ENCODE measurements around the gene PLEKHG4B.
"Not testable (repeated sequence)": the region's sequence is repeated elsewhere in the genome, so short reads cannot be mapped to it uniquely, and the experiment has no call there.

DNA sequence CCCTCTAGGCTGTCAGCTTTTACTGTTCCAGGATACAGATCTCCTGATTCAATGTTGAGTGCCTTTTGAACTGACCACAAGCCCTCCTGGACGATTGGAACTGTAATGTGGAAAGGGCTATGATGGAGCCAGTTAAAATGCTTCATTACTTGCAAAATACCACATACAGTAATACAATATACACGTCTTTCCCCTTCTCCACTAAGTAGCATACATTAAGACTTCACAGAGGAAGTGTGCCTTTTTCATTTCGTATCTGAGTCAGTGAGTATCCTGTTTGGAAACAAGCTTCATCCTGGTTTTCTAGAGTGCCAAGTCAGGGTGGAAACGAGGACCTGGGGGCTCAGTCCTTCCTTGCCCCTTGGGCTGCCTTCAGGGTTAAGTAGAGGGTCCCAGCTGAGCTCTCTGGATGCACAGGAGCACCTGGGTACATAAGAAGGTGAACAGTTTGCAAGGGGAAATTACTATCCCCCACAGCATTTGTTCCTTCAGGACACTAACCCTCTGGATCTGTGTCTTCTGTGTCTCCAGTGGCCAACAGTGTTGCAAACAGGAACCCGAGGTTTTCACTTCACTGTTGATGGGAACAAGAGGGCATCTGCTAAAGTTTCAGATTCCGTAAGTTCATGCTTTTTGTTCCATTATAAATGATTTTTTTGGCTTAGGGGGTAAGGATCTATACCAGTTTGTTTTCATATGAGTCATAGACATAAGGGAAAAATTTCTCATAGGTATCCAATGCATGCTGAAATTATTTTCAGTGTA, 131.2 kb downstream of the PLEKHG4B start:
- not testable (repeated sequence) for TF ChIP-seq POLR2A (IDR thresholded peaks at IDR 0.05; ENCODE audit: low read depth, low read length); POLR2AphosphoS5 (IDR thresholded peaks at IDR 0.05; ENCODE audit: low read depth, low read length); TAF1 (IDR thresholded peaks at IDR 0.05; ENCODE audit: low read depth, low read length); PAX5 (IDR thresholded peaks at IDR 0.05; ENCODE audit: insufficient read depth, low read length, severe bottlenecking)
- peak; percentile 84 for TF ChIP-seq SPI1 (IDR thresholded peaks at IDR 0.05; ENCODE audit: low read depth, low read length)
